SK-N-SH treated with all-trans-retinoic acid at 6 μM for 48 hours (cell line): ENCODE measurements around the gene DHH.

Experiments used
- BACH2 ChIP-seq: fragments of 250-450 bp; sonication (Bioruptor Pico); IDR thresholded peaks from 2 replicates; pipeline ENCODE4 v1.9.0; 2021; ENCODE audit warnings: mild to moderate bottlenecking, borderline replicate concordance
- CREB5 ChIP-seq: fragments of 250-450 bp; sonication (Bioruptor Pico); IDR thresholded peaks from 2 replicates; pipeline ENCODE4 v1.5.1; 2020; ENCODE audit warnings: low read depth, mild to moderate bottlenecking, moderate library complexity
- CSDC2 ChIP-seq: fragments of 250-450 bp; sonication (Bioruptor Pico); IDR thresholded peaks from 2 replicates; pipeline ENCODE4 v1.5.0; 2020; ENCODE audit warnings: mild to moderate bottlenecking, moderate library complexity
- ESRRG ChIP-seq: fragments of 250-450 bp; sonication (Bioruptor Pico); IDR thresholded peaks from 2 replicates; pipeline ENCODE4 v1.6.1; 2021; ENCODE audit warnings: mild to moderate bottlenecking
- OSR1 ChIP-seq: fragments of 250-450 bp; sonication (Bioruptor Pico); IDR thresholded peaks from 2 replicates; pipeline ENCODE4 v1.8.0; 2022; ENCODE audit warnings: moderate library complexity, mild to moderate bottlenecking, inconsistent platforms
- PATZ1 ChIP-seq: fragments of 250-450 bp; sonication (Bioruptor Pico); IDR thresholded peaks from 2 replicates; pipeline ENCODE4 v1.8.0; 2020; ENCODE audit warnings: mild to moderate bottlenecking, moderate library complexity, borderline replicate concordance
- SNAI2 ChIP-seq: fragments of 250-450 bp; sonication (Bioruptor Pico); IDR thresholded peaks from 2 replicates; pipeline ENCODE4 v1.5.0; 2020; ENCODE audit warnings: mild to moderate bottlenecking, moderate library complexity
- ZC3H10 ChIP-seq: fragments of 250-450 bp; sonication (Bioruptor Pico); IDR thresholded peaks from 2 replicates; pipeline ENCODE4 v1.5.1; 2021; ENCODE audit warnings: mild to moderate bottlenecking, moderate library complexity
- ZFP3 ChIP-seq: fragments of 250-450 bp; sonication (Bioruptor Pico); IDR thresholded peaks from 2 replicates; pipeline ENCODE4 v1.5.0; 2020; ENCODE audit warnings: mild to moderate bottlenecking, moderate library complexity
- ZFP30 ChIP-seq: fragments of 450-650 bp; formaldehyde crosslinking; IDR thresholded peaks from 2 replicates; pipeline ENCODE4 v1.5.0; 2022; ENCODE audit warnings: mild to moderate bottlenecking, moderate library complexity

- TF ChIP-seq ZFP3 (CRISPR knock-in tag) (no peak), PATZ1 (no peak), OSR1 (CRISPR knock-in tag) (no peak), SNAI2 (CRISPR knock-in tag) (no peak), BACH2 (CRISPR knock-in tag) (no peak), ZFP30 (CRISPR knock-in tag) (no peak), CREB5 (CRISPR knock-in tag) (no peak), ZC3H10 (no peak), ESRRG (CRISPR knock-in tag) (no peak), CSDC2 (CRISPR knock-in tag) (no peak)
These were observed 5.7 kb downstream of the DHH start for GRCh38 chr12:49088932-49089330.
